IMR-90 (cell line): Measurements from ENCODE around the gene KRT1. TPM values are rescaled to one million over a fixed set of nuclear protein-coding genes. Genes with fewer than 3 reads are reported as not detected.

Experiments used
- ATAC-seq: fragments of 200-7000 bp; cut with Tn5 transposase; 2 replicates; pipeline ENCODE4 v1.9.1; 2020; ENCODE audit warnings: low read depth, mild to moderate bottlenecking, moderate library complexity
- BruUV-seq: library from RNA; stranded (reverse); fragments of 400-500 nt; replicated peaks from 2 replicates; lab custom pipeline; 2021; lab: Mats Ljungman, UMichigan
- CTCF ChIA-PET: fragments of 300-600 bp; formaldehyde crosslinking; extraction: SDS; loops from one replicate; lab custom pipeline; 2021; ENCODE audit warnings: antibody characterized with exemption; lab: Yijun Ruan, JAX
- POLR2A ChIA-PET: fragments of 300-600 bp; sonication (Branson Sonifier 250); formaldehyde crosslinking; loops from one replicate; lab custom pipeline; 2022; ENCODE audit warnings: antibody characterized with exemption; ENCODE audit not compliant: unreplicated experiment; lab: Charles Lee
- DNase-seq: peaks from one replicate; pipeline ENCODE4 v3.0.0; 2013
- H2AFZ ChIP-seq: replicated peaks from 2 replicates; pipeline ENCODE3; 2013; ENCODE audit warnings: low read length, mild to moderate bottlenecking; ENCODE audit not compliant: poor library complexity
- H2AK5ac ChIP-seq: 2 replicates; pipeline ENCODE4 v1.6.1; 2013; ENCODE audit warnings: low read depth, low read length, inconsistent platforms
- H2AK9ac ChIP-seq: replicated peaks from 2 replicates; pipeline ENCODE3; 2013; ENCODE audit warnings: mild to moderate bottlenecking, low read depth, low read length, moderate library complexity; ENCODE audit not compliant: poor library complexity
- H2BK120ac ChIP-seq: 2 replicates; pipeline ENCODE4 v1.6.1; 2013; ENCODE audit warnings: low read depth, low read length, inconsistent platforms
- H2BK15ac ChIP-seq: 3 replicates; pipeline ENCODE4 v1.6.1; 2013; ENCODE audit warnings: low read depth, low read length, inconsistent platforms
- H2BK20ac ChIP-seq: 2 replicates; pipeline ENCODE4 v1.6.1; 2013; ENCODE audit warnings: low read depth, mild to moderate bottlenecking, inconsistent platforms, low read length, moderate library complexity
- H2BK5ac ChIP-seq: 2 replicates; pipeline ENCODE4 v1.6.1; 2013; ENCODE audit warnings: mild to moderate bottlenecking, low read depth, low read length, inconsistent platforms; ENCODE audit not compliant: poor library complexity, severe bottlenecking
- H3K14ac ChIP-seq: replicated peaks from 2 replicates; pipeline ENCODE4 v1.6.1; 2013; ENCODE audit warnings: low read depth, low read length, inconsistent platforms
- H3K18ac ChIP-seq: 2 replicates; pipeline ENCODE4 v1.6.1; 2013; ENCODE audit warnings: low read depth, low read length, control low read depth
- H3K23ac ChIP-seq: 2 replicates; pipeline ENCODE4 v1.6.1; 2013; ENCODE audit warnings: low read depth, low read length, inconsistent platforms
- H3K27ac ChIP-seq: 2 replicates; pipeline ENCODE4 v1.5.1; 2013; ENCODE audit warnings: mild to moderate bottlenecking, control low read depth, low read length; ENCODE audit not compliant: insufficient read depth
- H3K27me3 ChIP-seq: 2 replicates; pipeline ENCODE4 v1.6.1; 2013; ENCODE audit warnings: low read length; ENCODE audit not compliant: control insufficient read depth, insufficient read depth
- H3K36me3 ChIP-seq: 2 replicates; pipeline ENCODE4 v1.6.1; 2013; ENCODE audit warnings: low read length, mixed read lengths; ENCODE audit not compliant: control insufficient read depth, insufficient read depth
- H3K4ac ChIP-seq: 2 replicates; pipeline ENCODE4 v1.6.1; 2013; ENCODE audit warnings: low read depth, low read length, inconsistent platforms
- H3K4me1 ChIP-seq: 2 replicates; pipeline ENCODE4 v1.6.1; 2013; ENCODE audit warnings: low read length, mixed read lengths; ENCODE audit not compliant: control insufficient read depth, insufficient read depth
- H3K4me2 ChIP-seq: 2 replicates; pipeline ENCODE4 v1.6.1; 2013; ENCODE audit warnings: low read depth, mild to moderate bottlenecking, control low read depth, low read length, moderate library complexity
- H3K4me3 ChIP-seq: 2 replicates; pipeline ENCODE4 v1.5.1; 2013; ENCODE audit warnings: low read depth, mild to moderate bottlenecking, control low read depth, low read length, moderate library complexity; ENCODE audit not compliant: insufficient read depth
- H3K56ac ChIP-seq: 2 replicates; pipeline ENCODE4 v1.6.1; 2013; ENCODE audit warnings: low read length, inconsistent platforms; ENCODE audit not compliant: insufficient read depth; ENCODE audit errors: extremely low read depth
- H3K79me1 ChIP-seq, 2 experiments: 2 replicates each; pipeline ENCODE4 v1.6.1; 2013; ENCODE audit warnings: low read length in 2 of 2, inconsistent platforms in 1 of 2, low read depth in 1 of 2
- H3K9ac ChIP-seq: 2 replicates; pipeline ENCODE4 v1.6.1; 2013; ENCODE audit warnings: low read depth, low read length, control low read depth
- H3K9me1 ChIP-seq: 2 replicates; pipeline ENCODE4 v1.6.1; 2013; ENCODE audit warnings: low read length, inconsistent platforms; ENCODE audit not compliant: insufficient read depth
- H3K9me3 ChIP-seq: 2 replicates; pipeline ENCODE4 v1.6.1; 2013; ENCODE audit warnings: low read length; ENCODE audit not compliant: control insufficient read depth, insufficient read depth
- H4K20me1 ChIP-seq: 2 replicates; pipeline ENCODE4 v1.6.1; 2013; ENCODE audit warnings: low read length, inconsistent platforms; ENCODE audit not compliant: insufficient read depth
- H4K5ac ChIP-seq: 2 replicates; pipeline ENCODE4 v1.6.1; 2013; ENCODE audit warnings: mild to moderate bottlenecking, low read depth, low read length, control low read depth
- H4K8ac ChIP-seq, 2 experiments: 2 replicates each; pipeline ENCODE4 v1.6.1; 2013; ENCODE audit warnings: low read depth in 2 of 2, low read length in 2 of 2, control low read depth in 1 of 2, inconsistent platforms in 1 of 2
- H4K91ac ChIP-seq: 2 replicates; pipeline ENCODE4 v1.6.1; 2013; ENCODE audit warnings: low read depth, low read length, inconsistent platforms; ENCODE audit not compliant: insufficient read depth
- BHLHE40 ChIP-seq: fragments of 150-350 bp; IDR thresholded peaks from 2 replicates; pipeline ENCODE4 v1.6.1; 2016; ENCODE audit warnings: mild to moderate bottlenecking, low read depth, low read length
- CEBPB ChIP-seq: IDR thresholded peaks from 2 replicates; pipeline ENCODE4 v1.6.1; 2012; ENCODE audit warnings: low read depth, low read length, improper control_type of control experiment
- CHD1 ChIP-seq: IDR thresholded peaks from 2 replicates; pipeline ENCODE4 v1.6.1; 2012; ENCODE audit warnings: low read depth, low read length, improper control_type of control experiment
- CTCF ChIP-seq: conservative IDR thresholded peaks from 2 replicates; pipeline ENCODE4 v1.5.1; 2012; ENCODE audit warnings: mild to moderate bottlenecking, low read depth, low read length, improper control_type of control experiment
- ELK1 ChIP-seq: fragments of 150-350 bp; IDR thresholded peaks from 2 replicates; pipeline ENCODE4 v1.6.1; 2016; ENCODE audit warnings: low read depth, mild to moderate bottlenecking, low read length, moderate library complexity, borderline replicate concordance
- FOS ChIP-seq: fragments of 150-350 bp; IDR thresholded peaks from 2 replicates; pipeline ENCODE4 v1.6.1; 2016; ENCODE audit warnings: low read depth, low read length
- MAFK ChIP-seq: IDR thresholded peaks from 2 replicates; pipeline ENCODE4 v1.6.1; 2012; ENCODE audit warnings: low read depth, low read length, improper control_type of control experiment
- MAZ ChIP-seq: IDR thresholded peaks from 2 replicates; pipeline ENCODE4 v1.6.1; 2012; ENCODE audit warnings: low read depth, mild to moderate bottlenecking, low read length, improper control_type of control experiment, moderate library complexity, borderline replicate concordance
- MXI1 ChIP-seq: IDR thresholded peaks from 2 replicates; pipeline ENCODE4 v1.6.1; 2012; ENCODE audit warnings: low read depth, mild to moderate bottlenecking, low read length, moderate library complexity, borderline replicate concordance
- NFE2L2 ChIP-seq: fragments of 150-350 bp; IDR thresholded peaks from 2 replicates; pipeline ENCODE4 v1.6.1; 2016; ENCODE audit warnings: low read depth, mild to moderate bottlenecking, low read length
- POLR2A ChIP-seq: IDR thresholded peaks from 2 replicates; pipeline ENCODE4 v1.6.1; 2012; ENCODE audit warnings: mild to moderate bottlenecking, low read depth, low read length
- RAD21 ChIP-seq: IDR thresholded peaks from 2 replicates; pipeline ENCODE4 v1.6.1; 2012; ENCODE audit warnings: low read length, improper control_type of control experiment
- RCOR1 ChIP-seq: IDR thresholded peaks from 2 replicates; pipeline ENCODE4 v1.6.1; 2012; ENCODE audit warnings: mild to moderate bottlenecking, low read length, improper control_type of control experiment; ENCODE audit not compliant: insufficient replicate concordance
- RFX5 ChIP-seq: IDR thresholded peaks from 2 replicates; pipeline ENCODE4 v1.8.0; 2012; ENCODE audit warnings: low read depth, mild to moderate bottlenecking, low read length, moderate library complexity
- SMC3 ChIP-seq: fragments of 150-350 bp; IDR thresholded peaks from 2 replicates; pipeline ENCODE4 v1.6.1; 2016; ENCODE audit warnings: low read depth, mild to moderate bottlenecking, antibody characterized with exemption, low read length, moderate library complexity
- USF2 ChIP-seq: fragments of 150-350 bp; IDR thresholded peaks from 2 replicates; pipeline ENCODE4 v1.6.1; 2017; ENCODE audit warnings: mild to moderate bottlenecking, antibody characterized with exemption, low read length, low read depth
- dilution Hi-C: fragments of 300-500 bp; cut with HindIII; formaldehyde crosslinking; loops from one replicate; pipeline ENCODE4 v1.14.3; 2018; ENCODE audit warnings: low sequenced_read_pairs; ENCODE audit not compliant: unreplicated experiment
- in situ Hi-C: fragments of 300-500 bp; cut with MboI; formaldehyde crosslinking; loops from 3 replicates; pipeline ENCODE4 v1.14.3; 2019; ENCODE audit warnings: low sequenced_read_pairs, inconsistent platforms, mixed read lengths
- intact Hi-C: fragments of 100-400 bp; cut with micrococcal nuclease; formaldehyde crosslinking; loops from 2 replicates; pipeline ENCODE4 v1.10.0; 2022
- polyA plus RNA-seq, 3 experiments: library from polyadenylated mRNA; depleted of rRNA; stranded (reverse); fragments of >200 nt; gene quantifications; 2 replicates each; pipeline ENCODE4 v1.2.3, GENCODE V29; 2012; ENCODE audit warnings: low replicate concordance in 1 of 3
- total RNA-seq: library from RNA; depleted of rRNA; stranded (reverse); fragments of >200 nt; gene quantifications from 2 replicates; pipeline ENCODE4 v1.2.3, GENCODE V29; 2012

Gene KRT1
- total and polyA plus RNA-seq, 2 of the 4 experiments (the other 2 are of a cell fraction): not detected

GRCh38 chr12:52669426-52669825, 10.8 kb downstream of the KRT1 start:
- Histone ChIP-seq H3K9me1 (no peaks in the 10 kb centered on the region), H3K4me2 (no peak overlapping the region), H3K9ac (no peak overlapping the region), H2BK15ac (no peak overlapping the region), H3K36me3 (no peaks in the 10 kb centered on the region), H3K14ac (no peak overlapping the region), H3K27ac (no peak overlapping the region), H3K18ac (no peak overlapping the region), H3K27me3 (peaks cover 17% of the 10 kb centered on the region), H3K79me1 (no peaks in the 10 kb centered on the region), H3K9me3 (no peaks in the 10 kb centered on the region), H2AK9ac (no peak overlapping the region), H3K4ac (no peak overlapping the region), H4K20me1 (no peaks in the 10 kb centered on the region), H3K23ac (no peak overlapping the region), H3K56ac (no peak overlapping the region), H2BK120ac (no peak overlapping the region), H4K91ac (no peak overlapping the region), H3K4me3 (no peak overlapping the region), H2AFZ (no peak overlapping the region), H2BK20ac (no peak overlapping the region), H2AK5ac (no peak overlapping the region), H4K8ac (no peak overlapping the region), H3K4me1 (no peaks in the 10 kb centered on the region), H2BK5ac (no peak overlapping the region), H4K5ac (no peak overlapping the region)
- intact Hi-C loops: no loop called here
- ATAC-seq (no peak), DNase-seq (no peak)
- ChIA-PET POLR2A (no interaction called here), CTCF (no interaction called here)
- BruUV-seq: no TSS peak
- dilution Hi-C loops: no loop called here
- TF ChIP-seq FOS (no peak), CHD1 (no peak), RAD21 (no peak), CTCF (no peak), MAFK (no peak), RCOR1 (no peak), CEBPB (no peak), MAZ (no peak), USF2 (no peak), SMC3 (no peak), BHLHE40 (no peak), POLR2A (no peak), ELK1 (no peak), MXI1 (no peak), RFX5 (no peak), NFE2L2 (no peak)
- in situ Hi-C loops: loop anchor here (5.0 kb wide), 1 partner anchor 48 kb away; no protein-coding TSS in a partner anchor
